MM.1S (cell line): Measurements from ENCODE around the gene OR52K1.
"Not testable (repeated sequence)": the region's sequence is repeated elsewhere in the genome, so short reads cannot be mapped to it uniquely, and the experiment has no call there.

Experiments
- DNase-seq: peaks from one replicate; pipeline ENCODE4 v3.0.0-alpha.2; 2015
- H2AFZ ChIP-seq: fragments of 300-600 bp; sonication (generic); 2 replicates; pipeline ENCODE4 v1.6.0; 2016; ENCODE audit warnings: antibody characterized with exemption, low read length
- H3F3A ChIP-seq: fragments of 300-600 bp; sonication (generic); 2 replicates; pipeline ENCODE4 v1.6.1; 2016; ENCODE audit warnings: mild to moderate bottlenecking, antibody characterized with exemption, low read length, moderate library complexity, mixed read lengths; ENCODE audit not compliant: insufficient read depth
- H3K27ac ChIP-seq: fragments of 300-600 bp; sonication (generic); 2 replicates; pipeline ENCODE4 v1.5.1; 2016; ENCODE audit warnings: mild to moderate bottlenecking, low read length
- H3K27me3 ChIP-seq: fragments of 300-600 bp; sonication (generic); replicated peaks from 2 replicates; pipeline ENCODE4 v1.6.0; 2016; ENCODE audit warnings: low read length; ENCODE audit not compliant: insufficient read depth
- H3K36me3 ChIP-seq: fragments of 300-600 bp; sonication (generic); replicated peaks from 2 replicates; pipeline ENCODE4 v1.6.1; 2016; ENCODE audit warnings: mild to moderate bottlenecking, low read length, mixed read lengths; ENCODE audit not compliant: insufficient read depth
- H3K4me1 ChIP-seq: fragments of 300-600 bp; sonication (generic); 2 replicates; pipeline ENCODE4 v1.6.1; 2016; ENCODE audit warnings: low read length, mixed read lengths
- H3K4me2 ChIP-seq: fragments of 300-600 bp; sonication (generic); 2 replicates; pipeline ENCODE4 v1.6.0; 2016; ENCODE audit warnings: low read depth, low read length
- H3K4me3 ChIP-seq: fragments of 300-600 bp; sonication (generic); 2 replicates; pipeline ENCODE4 v1.5.1; 2016; ENCODE audit warnings: low read length, mixed read lengths
- H3K79me2 ChIP-seq: fragments of 300-600 bp; sonication (generic); 2 replicates; pipeline ENCODE4 v1.6.1; 2016; ENCODE audit warnings: mixed run types, low read length, mixed read lengths
- H3K9ac ChIP-seq: fragments of 300-600 bp; sonication (generic); 2 replicates; pipeline ENCODE4 v1.6.1; 2016; ENCODE audit warnings: low read length, mixed read lengths
- H3K9me2 ChIP-seq: fragments of 300-600 bp; sonication (generic); replicated peaks from 2 replicates; pipeline ENCODE4 v1.6.1; 2016; ENCODE audit warnings: mild to moderate bottlenecking, low read length, mixed read lengths; ENCODE audit not compliant: insufficient read depth
- H3K9me3 ChIP-seq: fragments of 300-600 bp; sonication (generic); replicated peaks from 2 replicates; pipeline ENCODE4 v1.6.1; 2016; ENCODE audit warnings: mild to moderate bottlenecking, low read length, mixed read lengths; ENCODE audit not compliant: insufficient read depth
- H4K20me1 ChIP-seq: fragments of 300-600 bp; sonication (generic); 2 replicates; pipeline ENCODE4 v1.6.1; 2016; ENCODE audit warnings: mild to moderate bottlenecking, low read length, moderate library complexity, mixed read lengths; ENCODE audit not compliant: insufficient read depth
- EZH2 ChIP-seq: fragments of 300-600 bp; sonication (generic); optimal IDR thresholded peaks from 2 replicates; pipeline ENCODE3; 2017; ENCODE audit warnings: low read depth, mild to moderate bottlenecking, antibody characterized with exemption, low read length, mixed read lengths
- EZH2phosphoT487 ChIP-seq: fragments of 300-600 bp; sonication (generic); IDR thresholded peaks from 2 replicates; pipeline ENCODE4 v1.6.1; 2018; ENCODE audit warnings: antibody characterized with exemption, low read length
- TF ChIP-seq, protein P1 (sequence below): fragments of 300-600 bp; sonication (generic); IDR thresholded peaks from 2 replicates; pipeline ENCODE4 v1.5.1; 2016; ENCODE audit warnings: antibody characterized with exemption, low read length, mixed read lengths

OR52K1 gene

DNA sequence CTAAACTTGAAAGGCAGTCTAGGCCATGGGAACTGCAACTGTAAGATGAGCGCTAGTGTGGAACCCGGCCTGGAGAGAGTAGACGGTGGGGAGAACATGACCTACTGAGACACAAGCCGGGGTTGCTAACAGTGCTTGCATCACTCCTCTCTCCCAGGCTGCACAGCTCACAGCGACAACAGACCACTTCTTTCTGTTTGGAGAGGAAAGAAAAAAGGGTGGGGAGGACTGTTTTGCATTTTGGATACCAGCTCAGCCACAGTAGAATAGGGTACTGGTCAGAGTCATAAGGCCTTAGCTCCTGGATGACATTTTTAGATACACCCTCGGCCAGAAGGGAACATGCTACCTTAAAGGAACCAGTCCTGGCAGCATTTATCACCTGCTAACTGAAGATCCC is 40.3 kb downstream of the OR52K1 start:
- Histone ChIP-seq H2AFZ (no peak overlapping the region), H3K9ac (no peak overlapping the region), H3K4me1 (no peaks in the 10 kb centered on the region), H3K4me2 (no peak overlapping the region), H3K9me2 (no peaks in the 10 kb centered on the region), H3K9me3 (no peaks in the 10 kb centered on the region), H3K27ac (no peak overlapping the region), H3F3A (no peaks in the 10 kb centered on the region), H4K20me1 (no peaks in the 10 kb centered on the region), H3K36me3 (no peaks in the 10 kb centered on the region), H3K27me3 (no peaks in the 10 kb centered on the region), H3K79me2 (no peaks in the 10 kb centered on the region), H3K4me3 (no peak overlapping the region)
- no peak for TF ChIP-seq EZH2
- TF ChIP-seq, protein P1, sequence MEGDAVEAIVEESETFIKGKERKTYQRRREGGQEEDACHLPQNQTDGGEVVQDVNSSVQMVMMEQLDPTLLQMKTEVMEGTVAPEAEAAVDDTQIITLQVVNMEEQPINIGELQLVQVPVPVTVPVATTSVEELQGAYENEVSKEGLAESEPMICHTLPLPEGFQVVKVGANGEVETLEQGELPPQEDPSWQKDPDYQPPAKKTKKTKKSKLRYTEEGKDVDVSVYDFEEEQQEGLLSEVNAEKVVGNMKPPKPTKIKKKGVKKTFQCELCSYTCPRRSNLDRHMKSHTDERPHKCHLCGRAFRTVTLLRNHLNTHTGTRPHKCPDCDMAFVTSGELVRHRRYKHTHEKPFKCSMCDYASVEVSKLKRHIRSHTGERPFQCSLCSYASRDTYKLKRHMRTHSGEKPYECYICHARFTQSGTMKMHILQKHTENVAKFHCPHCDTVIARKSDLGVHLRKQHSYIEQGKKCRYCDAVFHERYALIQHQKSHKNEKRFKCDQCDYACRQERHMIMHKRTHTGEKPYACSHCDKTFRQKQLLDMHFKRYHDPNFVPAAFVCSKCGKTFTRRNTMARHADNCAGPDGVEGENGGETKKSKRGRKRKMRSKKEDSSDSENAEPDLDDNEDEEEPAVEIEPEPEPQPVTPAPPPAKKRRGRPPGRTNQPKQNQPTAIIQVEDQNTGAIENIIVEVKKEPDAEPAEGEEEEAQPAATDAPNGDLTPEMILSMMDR, result no peak
- TF ChIP-seq EZH2phosphoT487, result no peak
- no peak for DNase-seq

DNA sequence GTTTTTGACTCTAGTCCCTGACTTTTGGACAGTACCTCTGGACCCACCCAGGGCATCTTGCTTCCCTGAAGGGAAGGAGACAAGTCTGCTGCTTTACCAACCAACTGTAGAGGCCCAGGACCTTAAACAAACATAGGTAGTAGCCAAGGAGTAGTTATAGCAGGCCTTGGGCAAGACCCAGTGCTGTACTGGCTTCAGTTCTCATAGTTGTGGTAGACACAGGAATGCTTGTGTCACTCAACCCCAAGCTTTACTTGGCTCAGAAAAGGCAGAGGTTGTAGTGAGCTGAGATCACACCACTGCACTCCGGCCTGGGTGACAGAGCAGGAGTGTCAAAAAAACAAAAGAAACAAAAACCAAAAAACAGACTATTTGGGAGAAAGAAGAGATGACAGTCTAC is 41.2 kb downstream of the OR52K1 start:
- Histone ChIP-seq H2AFZ (no peak overlapping the region), H3K9me2 (no peaks in the 10 kb centered on the region), H3K36me3 (no peaks in the 10 kb centered on the region), H4K20me1 (no peaks in the 10 kb centered on the region), H3K4me2 (no peak overlapping the region), H3K27ac (no peak overlapping the region), H3K4me1 (no peaks in the 10 kb centered on the region), H3K9ac (no peak overlapping the region), H3K27me3 (no peaks in the 10 kb centered on the region), H3K4me3 (no peak overlapping the region), H3K79me2 (no peaks in the 10 kb centered on the region), H3K9me3 (no peaks in the 10 kb centered on the region), H3F3A (no peaks in the 10 kb centered on the region)
- no peak for DNase-seq
- TF ChIP-seq EZH2, result no peak
- TF ChIP-seq, protein P1, result no peak
- TF ChIP-seq EZH2phosphoT487, result no peak

DNA sequence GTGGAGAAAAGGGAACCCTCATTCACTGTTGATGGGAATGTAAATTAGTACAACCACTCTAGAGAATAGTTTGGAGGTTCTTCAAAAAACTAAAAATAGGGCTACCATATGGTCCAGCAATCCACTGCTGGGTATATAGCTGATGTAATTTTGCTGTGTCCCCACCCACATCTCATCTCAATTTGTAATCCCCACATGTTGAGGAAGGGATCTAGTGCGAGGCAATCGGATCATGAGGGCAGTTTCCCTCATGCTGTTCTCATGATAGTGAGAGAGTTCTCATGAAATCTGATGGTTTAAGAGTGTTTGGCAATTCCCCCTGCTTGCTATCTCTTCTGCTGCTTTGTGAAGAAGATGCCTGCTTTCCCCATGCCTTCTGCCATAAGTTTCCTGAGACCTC is 45.5 kb downstream of the OR52K1 start:
- H3K9me2 ChIP-seq, result no peaks in the 10 kb centered on the region
- no peaks in the 10 kb centered on the region for H3K27me3 ChIP-seq
- TF ChIP-seq EZH2phosphoT487, result no peak
- TF ChIP-seq, protein P1, result no peak
- no peak for TF ChIP-seq EZH2

DNA sequence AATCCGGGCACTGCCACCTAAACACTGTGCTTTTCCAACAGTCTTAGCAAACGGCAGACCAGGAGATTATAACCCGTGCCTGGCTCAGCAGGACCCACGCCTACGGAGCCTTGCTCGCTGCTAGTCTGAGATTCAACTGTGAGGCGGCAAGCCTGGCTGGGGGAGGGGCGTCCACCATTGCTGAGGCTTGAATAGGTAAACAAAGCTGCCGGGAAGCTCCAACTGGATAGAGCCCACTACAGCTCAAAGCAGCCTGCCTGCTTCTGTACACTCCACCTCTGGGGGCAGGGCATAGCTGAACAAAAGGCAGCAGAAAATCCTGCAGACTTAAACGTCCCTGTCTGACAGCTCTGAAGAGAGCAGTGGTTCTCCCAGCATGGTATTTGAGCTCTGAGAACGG is 49.2 kb downstream of the OR52K1 start:
- H3K9me2 ChIP-seq, H3K4me3 ChIP-seq, H4K20me1 ChIP-seq, H3K4me1 ChIP-seq, H3K79me2 ChIP-seq, H3K36me3 ChIP-seq, H3K27me3 ChIP-seq, H3K9ac ChIP-seq, H2AFZ ChIP-seq, DNase-seq, H3K4me2 ChIP-seq, H3F3A ChIP-seq, H3K9me3 ChIP-seq, H3K27ac ChIP-seq: not testable (repeated sequence)

More for the DNA sequence above, 45.5 kb downstream of the OR52K1 start:
- Histone ChIP-seq H3K27ac (no peak overlapping the region), H3K9ac (no peak overlapping the region), H3K79me2 (no peaks in the 10 kb centered on the region), H3K4me2 (no peak overlapping the region), H3K4me3 (no peak overlapping the region), H2AFZ (no peak overlapping the region), H3K9me3 (no peaks in the 10 kb centered on the region), H3K36me3 (no peaks in the 10 kb centered on the region), H4K20me1 (no peaks in the 10 kb centered on the region), H3K4me1 (no peaks in the 10 kb centered on the region), H3F3A (no peaks in the 10 kb centered on the region)
- no peak for DNase-seq
